Measurements from ENCODE around the gene ADGRL3.

DNA sequence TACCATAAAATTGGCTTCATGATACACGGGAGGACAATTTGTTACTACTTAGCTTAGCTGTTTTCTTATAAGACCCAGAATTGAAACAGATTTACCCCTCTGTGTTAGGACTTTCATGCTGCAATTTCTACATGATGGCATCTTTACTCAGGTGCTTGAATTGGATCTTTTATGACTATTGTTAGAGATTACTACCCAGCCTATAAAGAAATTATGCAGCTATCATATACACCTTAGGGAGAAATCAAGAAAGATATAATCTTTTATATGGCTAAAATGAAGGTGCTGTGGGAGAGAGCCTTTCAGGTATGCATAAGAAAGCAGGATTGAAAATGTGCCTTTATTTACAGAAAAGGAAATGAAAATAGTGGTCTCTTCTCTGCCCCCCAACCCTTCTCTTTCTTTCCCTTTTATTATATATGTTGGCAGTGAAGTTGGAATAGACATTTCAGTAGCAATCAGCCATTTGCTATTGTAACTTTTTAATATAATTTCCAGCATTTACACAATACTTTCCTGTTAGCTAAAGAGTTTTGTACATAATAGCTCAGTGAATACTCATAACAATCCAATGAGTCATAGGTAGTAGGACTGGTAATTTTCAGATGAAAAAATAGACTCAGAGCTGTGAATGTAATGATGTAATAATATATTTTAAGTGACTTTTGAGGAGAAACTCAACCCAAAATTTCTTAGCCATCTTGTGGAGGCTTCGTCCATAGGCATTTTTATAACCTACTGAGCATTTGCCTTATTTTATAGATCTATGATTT, 311.8 kb downstream of the ADGRL3 start:
- TF ChIP-seq EP300 (IDR thresholded peaks at IDR 0.05) (no peak), POLR2AphosphoS5 (IDR thresholded peaks at IDR 0.05) (no peak), POLR2A (IDR thresholded peaks at IDR 0.05) (no peak)
- TF ChIP-seq, protein P1, sequence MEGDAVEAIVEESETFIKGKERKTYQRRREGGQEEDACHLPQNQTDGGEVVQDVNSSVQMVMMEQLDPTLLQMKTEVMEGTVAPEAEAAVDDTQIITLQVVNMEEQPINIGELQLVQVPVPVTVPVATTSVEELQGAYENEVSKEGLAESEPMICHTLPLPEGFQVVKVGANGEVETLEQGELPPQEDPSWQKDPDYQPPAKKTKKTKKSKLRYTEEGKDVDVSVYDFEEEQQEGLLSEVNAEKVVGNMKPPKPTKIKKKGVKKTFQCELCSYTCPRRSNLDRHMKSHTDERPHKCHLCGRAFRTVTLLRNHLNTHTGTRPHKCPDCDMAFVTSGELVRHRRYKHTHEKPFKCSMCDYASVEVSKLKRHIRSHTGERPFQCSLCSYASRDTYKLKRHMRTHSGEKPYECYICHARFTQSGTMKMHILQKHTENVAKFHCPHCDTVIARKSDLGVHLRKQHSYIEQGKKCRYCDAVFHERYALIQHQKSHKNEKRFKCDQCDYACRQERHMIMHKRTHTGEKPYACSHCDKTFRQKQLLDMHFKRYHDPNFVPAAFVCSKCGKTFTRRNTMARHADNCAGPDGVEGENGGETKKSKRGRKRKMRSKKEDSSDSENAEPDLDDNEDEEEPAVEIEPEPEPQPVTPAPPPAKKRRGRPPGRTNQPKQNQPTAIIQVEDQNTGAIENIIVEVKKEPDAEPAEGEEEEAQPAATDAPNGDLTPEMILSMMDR (IDR thresholded peaks at IDR 0.05), result no peak

Measured in suprapubic skin (tissue), 4 donors.